Measurements from ENCODE around the gene ZDHHC14. TPM values are rescaled to one million over a fixed set of nuclear protein-coding genes. Genes with fewer than 3 reads are reported as not detected.

Gene ZDHHC14
- total and polyA plus RNA-seq, 2 of the 8 experiments (the other 6 are each of a cell fraction or from before 2014, with no cell fraction given): 2.9 to 5.3 TPM

DNA sequence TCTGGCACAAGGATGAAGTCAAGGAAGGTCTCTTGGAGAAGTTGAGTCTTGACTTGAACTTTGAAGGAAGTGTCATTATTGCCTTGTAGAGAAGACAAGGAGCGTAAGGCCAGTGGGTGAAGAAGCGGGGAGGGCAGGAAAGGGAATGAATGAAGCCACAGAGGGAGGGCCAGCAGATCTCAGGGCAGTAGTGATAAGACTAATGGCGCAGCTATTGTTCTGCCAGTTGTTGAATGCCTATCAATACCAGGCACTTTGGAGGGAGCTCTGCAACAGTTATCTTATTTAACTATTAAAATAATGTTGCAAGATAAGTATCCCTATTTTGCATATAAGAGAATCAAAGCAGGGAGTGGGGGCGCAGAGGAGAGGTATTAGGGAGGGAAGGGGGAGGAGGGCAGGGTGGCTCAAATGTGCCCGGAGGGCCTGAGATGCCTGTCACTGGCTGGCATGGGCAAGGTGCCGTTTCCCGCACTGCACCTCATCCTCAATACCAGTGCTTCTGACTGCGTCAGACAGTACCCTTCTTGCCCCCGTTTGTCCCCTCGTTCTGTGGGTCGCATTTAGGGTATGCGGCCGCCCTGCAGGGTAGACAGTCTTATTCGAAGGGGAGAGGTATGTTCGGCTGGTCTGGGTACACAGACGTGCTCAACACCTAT lies 109.8 kb downstream of the ZDHHC14 start:
- no peak overlapping the region for H3K18ac ChIP-seq (ENCODE audit: extremely low read depth, low read length)
- H3K79me1 ChIP-seq (ENCODE audit: low read depth, low read length): no peaks in the 10 kb centered on the region
- no peak overlapping the region for H3K9ac ChIP-seq (replicated peaks in 1 of 4; ENCODE audit: extremely low read depth in 1 of 4, low read depth in 3 of 4, low read length in 3 of 4)
- no peak overlapping the region for H3K4me3 ChIP-seq (ENCODE audit: extremely low read depth in 1 of 4, insufficient read depth in 2 of 4, low read depth in 3 of 4, low read length in 4 of 4)
- no peak overlapping the region for H3K23ac ChIP-seq (ENCODE audit: insufficient read length)
- no peaks in the 10 kb centered on the region for H3K36me3 ChIP-seq (ENCODE audit: control insufficient read depth in 2 of 4, insufficient read depth in 4 of 4, low read length in 3 of 4)
- H3K4me1 ChIP-seq (replicated peaks in 1 of 4; ENCODE audit: control insufficient read depth in 3 of 4, insufficient read depth in 4 of 4, low read length in 3 of 4): peaks cover 0 to 14% (median 4%) of the 10 kb centered on the region in 4 experiments; a peak in 6 of 7 replicates
- no peaks in the 10 kb centered on the region for H3K27me3 ChIP-seq (replicated peaks in 1 of 4; ENCODE audit: control insufficient read depth in 3 of 4, extremely low read depth in 1 of 4, insufficient read depth in 3 of 4, low read length in 3 of 4)
- H4K5ac ChIP-seq (ENCODE audit: insufficient read length, low read depth, low read length): no peak overlapping the region
- POLR2A ChIA-PET (ENCODE audit: partially characterized antibody): no interaction called here
- CTCF ChIA-PET (ENCODE audit: partially characterized antibody): interaction anchor here (0.6 to 1.4 kb wide), 4 partner anchors 8 to 827 kb away, joined by 3 to 6 read pairs (median 3); no protein-coding TSS in a partner anchor
- H3K79me2 ChIP-seq (ENCODE audit: control insufficient read depth in 1 of 2, insufficient read depth in 2 of 2, low read length in 2 of 2): no peaks in the 10 kb centered on the region
- H2BK120ac ChIP-seq (replicated peaks; ENCODE audit: low read depth, low read length): no peak overlapping the region
- H2BK15ac ChIP-seq (ENCODE audit: low read length): no peak overlapping the region
- FAIRE-seq (no peak), DNase-seq (ENCODE audit: low read depth in 1 of 2, low spot score in 2 of 2) (no peak)
- no peak overlapping the region for H3K27ac ChIP-seq (ENCODE audit: low read depth, low read length)
- no peak overlapping the region for H3K14ac ChIP-seq (ENCODE audit: insufficient read length)
- no peak overlapping the region for H3K4ac ChIP-seq (replicated peaks; ENCODE audit: insufficient read length, low read depth, low read length)
- H3K9me3 ChIP-seq (ENCODE audit: insufficient read depth in 2 of 2, low read depth in 1 of 2, low read length in 1 of 2): no peaks in the 10 kb centered on the region
- no peak for TF ChIP-seq TAF7 (optimal IDR thresholded peaks at IDR 0.05; ENCODE audit: borderline replicate concordance, low read depth, low read length)
- TF ChIP-seq CBX8 (IDR thresholded peaks at IDR 0.05; ENCODE audit: borderline replicate concordance, low read depth, low read length): no peak
- TF ChIP-seq ASH2L (IDR thresholded peaks at IDR 0.05; ENCODE audit: low read length): no peak
- TF ChIP-seq BCL11A (IDR thresholded peaks at IDR 0.05; ENCODE audit: low read depth in 2 of 2, low read length in 2 of 2): no peak
- TF ChIP-seq, protein P1, sequence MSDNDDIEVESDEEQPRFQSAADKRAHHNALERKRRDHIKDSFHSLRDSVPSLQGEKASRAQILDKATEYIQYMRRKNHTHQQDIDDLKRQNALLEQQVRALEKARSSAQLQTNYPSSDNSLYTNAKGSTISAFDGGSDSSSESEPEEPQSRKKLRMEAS (IDR thresholded peaks at IDR 0.05): no peak
- TF ChIP-seq JUND (IDR thresholded peaks at IDR 0.05; ENCODE audit: low read length): no peak
- no peak overlapping the region for H2BK20ac ChIP-seq (ENCODE audit: low read length)
- H2BK12ac ChIP-seq (ENCODE audit: low read depth, low read length): no peak overlapping the region; the same call in 1 of the 2 replicates
- WGBS, 2 experiments (ENCODE audit: extremely low coverage in 1 of 2, insufficient coverage in 1 of 2, insufficient read length in 1 of 2, insufficient replicate concordance in 2 of 2, low coverage in 1 of 2, low lambda C conversion rate in 2 of 2, missing lambda C conversion rate in 1 of 2): 95% methylated on average over 16 of the region's 16 CpGs; no CpG with 5 or more reads in 1 of the 2 experiments
- no peak overlapping the region for H2BK5ac ChIP-seq (ENCODE audit: low read depth, low read length)
- no peak overlapping the region for H3K56ac ChIP-seq (replicated peaks; ENCODE audit: insufficient read length, low read depth, low read length)
- H4K20me1 ChIP-seq (replicated peaks in 1 of 2; ENCODE audit: control insufficient read depth in 1 of 2, insufficient read depth in 2 of 2, low read length in 2 of 2): no peaks in the 10 kb centered on the region
- no peak overlapping the region for H2AK5ac ChIP-seq (ENCODE audit: low read depth, low read length)
- H3K23me2 ChIP-seq (ENCODE audit: low read depth, low read length): no peaks in the 10 kb centered on the region
- no peak overlapping the region for H2AFZ ChIP-seq (ENCODE audit: low read length)
- H4K91ac ChIP-seq (replicated peaks; ENCODE audit: insufficient read length, low read length): no peak overlapping the region
- H4K8ac ChIP-seq (ENCODE audit: extremely low read depth, insufficient read depth, low read length): no peak overlapping the region
- no peak overlapping the region for H3K4me2 ChIP-seq (ENCODE audit: insufficient read depth in 1 of 2, low read depth in 2 of 2, low read length in 2 of 2)
